PC-3 (cell line): Measurements from ENCODE around the gene TNRC18.

ENCODE experiments used
- CTCF ChIP-seq: fragments of 300-600 bp; sonication (generic); conservative IDR thresholded peaks from 2 replicates; pipeline ENCODE4 v1.5.1; 2017; ENCODE audit warnings: antibody characterized with exemption, low read depth, mild to moderate bottlenecking, low read length
- EZH2phosphoT487 ChIP-seq: fragments of 300-600 bp; sonication (generic); IDR thresholded peaks from 2 replicates; pipeline ENCODE4 v1.6.1; 2018; ENCODE audit warnings: mild to moderate bottlenecking, antibody characterized with exemption, low read length, borderline replicate concordance

DNA sequence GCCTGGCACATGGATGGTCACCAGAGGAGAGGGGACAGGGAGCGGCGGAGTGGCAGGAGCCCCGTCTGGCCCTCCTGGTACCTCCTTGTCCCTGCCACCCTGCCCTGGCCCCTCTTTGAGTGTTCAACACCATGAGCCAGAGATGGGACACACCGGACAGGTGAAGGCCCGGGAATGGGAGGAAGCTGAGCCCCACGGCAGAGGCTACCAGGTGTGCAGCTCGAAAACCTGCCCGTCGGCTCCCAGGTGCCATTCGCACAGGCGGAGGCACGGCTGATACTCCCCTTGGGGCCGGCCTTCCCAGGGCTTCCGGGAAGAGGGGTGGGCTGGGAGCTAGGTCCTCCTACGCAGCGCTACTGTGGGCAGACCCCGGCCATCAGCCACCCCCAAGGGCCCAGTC lies 44.1 kb downstream of the TNRC18 start:
- TF ChIP-seq CTCF = no peak
- no peak for TF ChIP-seq EZH2phosphoT487
